LNCaP clone FGC (cell line): Measurements from ENCODE around the gene RPL36.

ENCODE experiments used
- DNase-seq: peaks from one replicate; pipeline ENCODE4 v3.0.0-alpha.2; 2011; ENCODE audit warnings: low read depth
- H3K4me3 ChIP-seq: 2 replicates; pipeline ENCODE4 v1.5.1; 2011; ENCODE audit warnings: mild to moderate bottlenecking, low read depth, low read length, control low read depth
- TF ChIP-seq, protein P1 (sequence below): IDR thresholded peaks from 2 replicates; pipeline ENCODE4 v1.5.1; 2012; ENCODE audit warnings: mild to moderate bottlenecking; ENCODE audit not compliant: control insufficient read depth, insufficient read depth; ENCODE audit errors: extremely low read depth

The RPL36 gene

DNA sequence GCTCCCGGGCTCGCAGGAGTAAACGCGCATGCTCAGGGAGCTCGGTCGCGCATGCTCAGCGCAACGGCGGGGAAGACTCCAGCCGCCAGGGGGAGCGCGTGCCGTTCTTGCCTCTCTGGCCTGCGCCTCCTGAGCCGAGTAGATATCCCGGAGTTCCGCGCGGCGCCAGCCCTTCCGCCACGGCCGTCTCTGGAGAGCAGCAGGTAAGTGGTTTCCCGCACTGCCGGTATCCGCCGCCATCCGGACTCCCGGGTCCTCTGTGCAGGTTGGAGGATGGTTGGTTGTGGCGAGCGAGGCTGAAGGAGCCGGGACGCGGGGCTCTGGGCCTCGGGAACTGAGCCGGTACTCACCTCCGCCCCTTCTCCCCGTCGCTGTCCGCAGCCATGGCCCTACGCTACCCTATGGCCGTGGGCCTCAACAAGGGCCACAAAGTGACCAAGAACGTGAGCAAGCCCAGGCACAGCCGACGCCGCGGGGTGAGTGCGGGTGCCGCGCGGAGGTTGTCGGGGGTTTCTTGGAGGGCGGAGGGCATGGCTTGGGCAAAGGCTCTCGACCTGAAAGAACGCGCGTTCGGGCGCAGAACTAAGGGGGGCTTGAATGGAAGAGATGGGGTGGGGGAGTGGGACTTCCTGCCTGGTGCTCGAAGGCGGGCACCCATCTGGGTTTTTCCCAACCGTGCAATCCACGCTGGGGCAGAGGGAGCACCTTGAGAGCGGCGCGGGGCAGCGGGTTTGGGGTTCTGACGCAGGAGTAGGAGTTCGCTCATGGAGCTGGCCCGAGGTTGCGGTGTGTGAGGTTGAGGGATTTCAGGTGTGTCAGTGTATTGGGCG lies at the start of gene RPL36:
Gene RPL36 (plus strand): TSS at position 171 of the 830 bp plus-strand sequence. CDS start 213 bp downstream, at position 384.
- TF ChIP-seq, protein P1, sequence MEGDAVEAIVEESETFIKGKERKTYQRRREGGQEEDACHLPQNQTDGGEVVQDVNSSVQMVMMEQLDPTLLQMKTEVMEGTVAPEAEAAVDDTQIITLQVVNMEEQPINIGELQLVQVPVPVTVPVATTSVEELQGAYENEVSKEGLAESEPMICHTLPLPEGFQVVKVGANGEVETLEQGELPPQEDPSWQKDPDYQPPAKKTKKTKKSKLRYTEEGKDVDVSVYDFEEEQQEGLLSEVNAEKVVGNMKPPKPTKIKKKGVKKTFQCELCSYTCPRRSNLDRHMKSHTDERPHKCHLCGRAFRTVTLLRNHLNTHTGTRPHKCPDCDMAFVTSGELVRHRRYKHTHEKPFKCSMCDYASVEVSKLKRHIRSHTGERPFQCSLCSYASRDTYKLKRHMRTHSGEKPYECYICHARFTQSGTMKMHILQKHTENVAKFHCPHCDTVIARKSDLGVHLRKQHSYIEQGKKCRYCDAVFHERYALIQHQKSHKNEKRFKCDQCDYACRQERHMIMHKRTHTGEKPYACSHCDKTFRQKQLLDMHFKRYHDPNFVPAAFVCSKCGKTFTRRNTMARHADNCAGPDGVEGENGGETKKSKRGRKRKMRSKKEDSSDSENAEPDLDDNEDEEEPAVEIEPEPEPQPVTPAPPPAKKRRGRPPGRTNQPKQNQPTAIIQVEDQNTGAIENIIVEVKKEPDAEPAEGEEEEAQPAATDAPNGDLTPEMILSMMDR: peak; percentile 100
- DNase-seq: peak; percentile 85
- H3K4me3 ChIP-seq: peak within 1 kb of the TSS; percentile 99

DNA sequence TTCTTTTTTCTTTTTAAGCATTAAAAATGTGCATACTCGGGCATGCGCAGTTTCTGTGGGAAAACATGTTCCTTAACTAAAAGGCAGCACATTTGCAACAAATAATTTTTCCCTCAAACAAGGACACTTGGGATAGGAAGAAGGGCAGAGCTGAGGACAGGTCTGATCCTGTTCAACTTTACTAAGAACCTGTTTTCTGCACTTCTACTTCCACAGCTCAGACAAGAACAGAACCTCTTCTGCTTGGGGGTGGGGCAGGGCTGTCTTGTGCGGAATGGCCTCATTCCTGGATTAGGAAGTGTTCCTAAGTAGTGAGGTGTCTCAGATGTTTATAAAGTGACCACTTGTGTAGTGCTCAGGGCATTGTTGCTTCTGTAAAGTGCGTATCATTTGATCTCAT lies 48.9 kb upstream of the RPL36 start:
- no peak overlapping the region for H3K4me3 ChIP-seq
- TF ChIP-seq, protein P1: no peak
- no peak for DNase-seq

- no peak for DNase-seq
- TF ChIP-seq, protein P1: no peak
- no peak overlapping the region for H3K4me3 ChIP-seq
Observed at GRCh38 chr19:5642204-5642603, 47.9 kb upstream of the RPL36 start.

- no peak overlapping the region for H3K4me3 ChIP-seq
- DNase-seq: no peak
- TF ChIP-seq, protein P1: no peak
Observed at GRCh38 chr19:5643060-5643459, 47.0 kb upstream of the RPL36 start.

DNA sequence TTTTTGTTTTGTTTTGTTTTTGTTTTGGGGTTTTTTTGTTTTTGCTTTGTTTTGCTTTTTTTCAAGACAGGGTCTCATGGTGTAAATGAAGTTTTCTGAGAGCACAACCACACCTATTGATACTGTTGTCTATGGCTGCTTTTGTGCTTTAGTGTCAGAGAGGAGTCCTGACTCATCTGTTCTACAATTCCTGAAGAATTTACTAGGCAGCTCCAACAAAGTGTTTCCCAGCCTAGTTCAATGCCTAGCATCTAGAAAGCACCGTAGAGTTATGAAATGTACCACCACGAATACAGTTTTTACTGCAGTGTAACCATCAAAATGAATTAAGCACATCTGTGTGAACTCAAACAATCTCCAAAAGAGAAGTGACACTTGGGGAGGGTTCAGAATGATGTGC lies 46.1 kb upstream of the RPL36 start:
- TF ChIP-seq, protein P1: no peak
- H3K4me3 ChIP-seq: no peak overlapping the region
- DNase-seq: no peak

DNA sequence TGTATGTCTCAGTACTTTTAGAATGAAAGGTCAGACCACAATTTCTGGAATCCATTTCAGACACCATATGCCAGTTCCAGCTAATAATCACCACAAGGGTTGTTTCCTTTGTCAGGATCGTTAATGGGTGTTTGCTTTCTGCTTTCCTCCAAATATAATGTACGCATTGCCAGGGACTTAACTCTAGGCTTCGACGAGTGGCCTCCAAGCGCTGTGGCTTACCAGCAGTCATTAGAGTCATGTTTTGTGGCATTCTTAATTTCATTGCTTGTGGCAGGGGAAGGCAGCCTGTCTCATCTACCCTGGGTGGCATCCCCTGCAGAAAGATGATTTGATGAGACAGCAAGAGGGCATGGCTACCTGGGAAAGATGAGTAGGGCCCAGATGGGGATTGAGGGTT lies 44.7 kb upstream of the RPL36 start:
- no peak for DNase-seq
- TF ChIP-seq, protein P1: no peak
- H3K4me3 ChIP-seq: no peak overlapping the region

GRCh38 chr19:5646703-5647102 lies 43.4 kb upstream of the RPL36 start:
- TF ChIP-seq, protein P1: no peak
- DNase-seq: no peak

More at GRCh38 chr19:5646703-5647102, 43.4 kb upstream of the RPL36 start:
- H3K4me3 ChIP-seq: no peak overlapping the region
